ENCODE data around the gene TBC1D14. TPM values are rescaled to one million over a fixed set of nuclear protein-coding genes. Genes with fewer than 3 reads are reported as not detected.

Gene TBC1D14
- total RNA-seq, 2 donors from 2014 or later = 21.3 to 38.2 TPM

- no peaks in the 10 kb centered on the region for H3K36me3 Mint-ChIP-seq
- ATAC-seq = no peak
- DNase-seq (ENCODE audit: low spot score in 2 of 2) = no peak
- H3K27ac Mint-ChIP-seq = peak overlapping the region; percentile 37 to 44
- H3K9me3 Mint-ChIP-seq = no peaks in the 10 kb centered on the region
These were observed 34.9 kb downstream of the TBC1D14 start for GRCh38 chr4:6944301-6945051.

- peak overlapping the region; percentile 12 to 31 for H3K27ac Mint-ChIP-seq
- no peaks in the 10 kb centered on the region for H3K9me3 Mint-ChIP-seq
- H3K36me3 Mint-ChIP-seq = no peaks in the 10 kb centered on the region
- ATAC-seq = no peak
- DNase-seq (ENCODE audit: low spot score in 2 of 2) = no peak
These were observed 35.4 kb downstream of the TBC1D14 start for GRCh38 chr4:6945052-6945409.

GRCh38 chr4:6946497-6946896 lies 36.9 kb downstream of the TBC1D14 start:
- no peak overlapping the region for H3K27ac Mint-ChIP-seq
- no peaks in the 10 kb centered on the region for H3K9me3 Mint-ChIP-seq
- DNase-seq (ENCODE audit: low spot score in 2 of 2) (no peak), ATAC-seq (no peak)
- no peaks in the 10 kb centered on the region for H3K36me3 Mint-ChIP-seq

- ATAC-seq = peak in 1 of 2 donors; percentile 31
- Mint-ChIP-seq H3K36me3 (no peaks in the 10 kb centered on the region), H3K27ac (no peak overlapping the region), H3K9me3 (no peaks in the 10 kb centered on the region)
- no peak for DNase-seq (ENCODE audit: low spot score in 2 of 2)
These were observed 38.5 kb downstream of the TBC1D14 start for GRCh38 chr4:6948134-6948460.

GRCh38 chr4:6951880-6952381 lies 42.3 kb downstream of the TBC1D14 start:
- no peaks in the 10 kb centered on the region for H3K9me3 Mint-ChIP-seq
- no peak for DNase-seq (ENCODE audit: low spot score in 2 of 2)
- ATAC-seq = no peak
- no peaks in the 10 kb centered on the region for H3K36me3 Mint-ChIP-seq
- H3K27ac Mint-ChIP-seq = peak overlapping the region in 1 of 2 donors; percentile 17

GRCh38 chr4:6953751-6954380 lies 44.2 kb downstream of the TBC1D14 start:
- no peaks in the 10 kb centered on the region for H3K9me3 Mint-ChIP-seq
- no peaks in the 10 kb centered on the region for H3K36me3 Mint-ChIP-seq
- H3K27ac Mint-ChIP-seq = no peak overlapping the region
- ATAC-seq (no peak), DNase-seq (ENCODE audit: low spot score in 2 of 2) (no peak)

- H3K36me3 Mint-ChIP-seq = no peaks in the 10 kb centered on the region
- peak overlapping the region in 1 of 2 donors; percentile 78 for H3K27ac Mint-ChIP-seq
- H3K9me3 Mint-ChIP-seq = no peaks in the 10 kb centered on the region
These were observed 45.8 kb downstream of the TBC1D14 start for GRCh38 chr4:6955261-6955911.

GRCh38 chr4:6956087-6956433 lies 46.4 kb downstream of the TBC1D14 start:
- H3K27ac Mint-ChIP-seq = no peak overlapping the region
- ATAC-seq = no peak
- DNase-seq (ENCODE audit: low spot score in 2 of 2) = no peak
- no peaks in the 10 kb centered on the region for H3K36me3 Mint-ChIP-seq
- H3K9me3 Mint-ChIP-seq = no peaks in the 10 kb centered on the region

More at GRCh38 chr4:6955261-6955911, 45.8 kb downstream of the TBC1D14 start:
- no peak for ATAC-seq
- DNase-seq (ENCODE audit: low spot score in 2 of 2) = no peak

- no peak for ATAC-seq
- no peaks in the 10 kb centered on the region for H3K9me3 Mint-ChIP-seq
- no peak for DNase-seq (ENCODE audit: low spot score in 2 of 2)
- H3K27ac Mint-ChIP-seq = peak overlapping the region in 1 of 2 donors; percentile 4
- no peaks in the 10 kb centered on the region for H3K36me3 Mint-ChIP-seq
These were observed 47.0 kb downstream of the TBC1D14 start for GRCh38 chr4:6956434-6957147.

GRCh38 chr4:6957148-6957520 lies 47.5 kb downstream of the TBC1D14 start:
- Mint-ChIP-seq H3K36me3 (no peaks in the 10 kb centered on the region), H3K27ac (peak overlapping the region in 1 of 2 donors; percentile 4), H3K9me3 (no peaks in the 10 kb centered on the region)
- DNase-seq (ENCODE audit: low spot score in 2 of 2) (no peak), ATAC-seq (no peak)

- ATAC-seq (no peak), DNase-seq (ENCODE audit: low spot score in 2 of 2) (no peak)
- H3K27ac Mint-ChIP-seq = peak overlapping the region in 1 of 2 donors; percentile 72
- no peaks in the 10 kb centered on the region for H3K9me3 Mint-ChIP-seq
- no peaks in the 10 kb centered on the region for H3K36me3 Mint-ChIP-seq
These were observed 48.4 kb downstream of the TBC1D14 start for GRCh38 chr4:6957994-6958393.

GRCh38 chr4:6959261-6959660 lies 49.6 kb downstream of the TBC1D14 start:
- ATAC-seq (no peak), DNase-seq (ENCODE audit: low spot score in 2 of 2) (no peak)
- Mint-ChIP-seq H3K27ac (peak overlapping the region in 1 of 2 donors; percentile 50), H3K9me3 (no peaks in the 10 kb centered on the region), H3K36me3 (no peaks in the 10 kb centered on the region)

GRCh38 chr4:6960154-6960553 lies 50.5 kb downstream of the TBC1D14 start:
- H3K27ac Mint-ChIP-seq = no peak overlapping the region
- ATAC-seq (no peak), DNase-seq (ENCODE audit: low spot score in 2 of 2) (no peak)
- H3K36me3 Mint-ChIP-seq = no peaks in the 10 kb centered on the region
- H3K9me3 Mint-ChIP-seq = no peaks in the 10 kb centered on the region

- no peaks in the 10 kb centered on the region for H3K9me3 Mint-ChIP-seq
- no peak overlapping the region for H3K27ac Mint-ChIP-seq
- H3K36me3 Mint-ChIP-seq = no peaks in the 10 kb centered on the region
- ATAC-seq (no peak), DNase-seq (ENCODE audit: low spot score in 2 of 2) (no peak)
These were observed 51.2 kb downstream of the TBC1D14 start for GRCh38 chr4:6960628-6961412.

GRCh38 chr4:6961496-6962210 lies 52.0 kb downstream of the TBC1D14 start:
- Mint-ChIP-seq H3K9me3 (no peaks in the 10 kb centered on the region), H3K36me3 (no peaks in the 10 kb centered on the region), H3K27ac (peak overlapping the region in 1 of 2 donors; percentile 17)
- DNase-seq (ENCODE audit: low spot score in 2 of 2) = no peak
- no peak for ATAC-seq
